ENCODE measurements around the gene GABRD. TPM values are rescaled to one million over a fixed set of nuclear protein-coding genes. Genes with fewer than 3 reads are reported as not detected.

Gene GABRD
- total RNA-seq, 1 donor from 2014 or later: 2.5 TPM

DNA sequence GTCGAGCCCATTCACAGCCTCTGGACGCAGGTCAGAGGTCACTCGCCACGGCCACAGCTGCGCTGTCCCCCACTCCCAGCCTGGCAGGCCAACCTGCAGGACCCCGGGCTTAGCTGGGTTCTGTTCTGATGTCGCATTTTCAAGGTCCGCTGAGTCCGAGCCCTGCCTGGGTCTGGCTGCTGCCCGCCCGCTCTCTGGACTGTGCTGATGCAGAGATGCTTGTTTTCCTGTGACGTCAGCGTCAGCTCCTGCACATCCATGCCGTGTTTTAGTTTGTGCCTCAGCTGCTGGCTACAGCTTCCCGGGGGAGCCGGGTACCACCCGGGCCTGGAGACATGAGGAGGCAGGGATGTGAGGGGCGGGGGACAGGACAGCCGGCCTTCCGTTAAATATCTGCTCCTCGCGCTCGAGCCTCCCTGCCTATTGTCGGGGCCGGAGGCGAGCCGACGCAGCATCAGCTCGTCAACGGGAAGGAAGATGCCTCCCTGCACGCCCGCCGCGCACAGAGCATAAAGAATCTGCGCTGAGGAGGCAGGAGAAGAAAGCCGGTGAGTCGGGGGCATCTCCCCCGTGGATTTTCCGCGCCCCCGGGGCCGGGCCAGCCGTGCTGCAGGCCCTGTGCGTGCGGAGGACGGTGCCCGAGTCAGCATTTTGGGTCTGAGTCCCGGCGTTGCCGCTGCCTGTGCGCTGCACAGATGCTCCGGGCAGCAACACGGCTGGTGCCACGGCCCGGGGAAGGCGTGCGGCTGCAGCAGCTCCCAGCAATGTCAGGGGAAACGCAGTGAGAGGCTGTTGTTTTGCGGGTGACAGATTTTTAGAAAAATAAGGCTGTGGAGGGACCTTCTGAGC lies 54.5 kb downstream of the GABRD start:
- H3K4me1 Mint-ChIP-seq (ENCODE audit: low read depth, unreplicated experiment): peaks cover 27% of the 10 kb centered on the region
- peaks cover 8% of the 10 kb centered on the region for H3K9me3 Mint-ChIP-seq (ENCODE audit: unreplicated experiment)
- H3K27me3 Mint-ChIP-seq (ENCODE audit: unreplicated experiment): peaks cover 13% of the 10 kb centered on the region
- H3K4me3 Mint-ChIP-seq (ENCODE audit: unreplicated experiment): peak overlapping the region; percentile 96
- DNase-seq: peak; percentile 90
- TF ChIP-seq, protein P1, sequence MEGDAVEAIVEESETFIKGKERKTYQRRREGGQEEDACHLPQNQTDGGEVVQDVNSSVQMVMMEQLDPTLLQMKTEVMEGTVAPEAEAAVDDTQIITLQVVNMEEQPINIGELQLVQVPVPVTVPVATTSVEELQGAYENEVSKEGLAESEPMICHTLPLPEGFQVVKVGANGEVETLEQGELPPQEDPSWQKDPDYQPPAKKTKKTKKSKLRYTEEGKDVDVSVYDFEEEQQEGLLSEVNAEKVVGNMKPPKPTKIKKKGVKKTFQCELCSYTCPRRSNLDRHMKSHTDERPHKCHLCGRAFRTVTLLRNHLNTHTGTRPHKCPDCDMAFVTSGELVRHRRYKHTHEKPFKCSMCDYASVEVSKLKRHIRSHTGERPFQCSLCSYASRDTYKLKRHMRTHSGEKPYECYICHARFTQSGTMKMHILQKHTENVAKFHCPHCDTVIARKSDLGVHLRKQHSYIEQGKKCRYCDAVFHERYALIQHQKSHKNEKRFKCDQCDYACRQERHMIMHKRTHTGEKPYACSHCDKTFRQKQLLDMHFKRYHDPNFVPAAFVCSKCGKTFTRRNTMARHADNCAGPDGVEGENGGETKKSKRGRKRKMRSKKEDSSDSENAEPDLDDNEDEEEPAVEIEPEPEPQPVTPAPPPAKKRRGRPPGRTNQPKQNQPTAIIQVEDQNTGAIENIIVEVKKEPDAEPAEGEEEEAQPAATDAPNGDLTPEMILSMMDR (IDR thresholded peaks at IDR 0.05; ENCODE audit: partially characterized antibody, unreplicated experiment): no peak
- peak overlapping the region; percentile 98 for H3K27ac Mint-ChIP-seq (ENCODE audit: unreplicated experiment)
- peaks cover 16% of the 10 kb centered on the region for H3K36me3 Mint-ChIP-seq (ENCODE audit: unreplicated experiment)

DNA sequence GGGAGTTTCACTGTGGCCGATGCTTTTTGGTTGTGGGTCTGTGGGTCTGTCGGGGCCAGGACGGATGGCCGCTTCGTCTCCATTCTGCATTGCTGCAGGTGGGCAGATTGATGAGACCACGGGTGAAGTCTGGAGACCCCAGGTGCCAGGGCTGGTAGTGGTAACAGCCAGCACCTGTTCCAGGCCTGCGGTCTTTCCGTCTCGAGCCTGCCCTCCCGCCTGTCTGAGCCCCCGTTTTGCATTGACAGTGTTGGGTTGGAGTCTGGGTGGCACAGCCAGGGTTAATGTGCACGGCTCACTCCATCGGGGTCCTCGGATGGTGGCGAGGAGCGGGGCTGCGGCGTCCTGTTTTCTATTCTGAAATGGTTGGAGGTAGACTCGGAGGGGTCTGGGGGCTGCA lies 55.3 kb downstream of the GABRD start:
- Mint-ChIP-seq H3K4me3 (ENCODE audit: unreplicated experiment) (peak overlapping the region; percentile 96), H3K36me3 (ENCODE audit: unreplicated experiment) (peaks cover 18% of the 10 kb centered on the region), H3K27ac (ENCODE audit: unreplicated experiment) (peak overlapping the region; percentile 98), H3K9me3 (ENCODE audit: unreplicated experiment) (peaks cover 8% of the 10 kb centered on the region), H3K4me1 (ENCODE audit: low read depth, unreplicated experiment) (peaks cover 27% of the 10 kb centered on the region), H3K27me3 (ENCODE audit: unreplicated experiment) (peaks cover 13% of the 10 kb centered on the region)
- TF ChIP-seq, protein P1 (IDR thresholded peaks at IDR 0.05; ENCODE audit: partially characterized antibody, unreplicated experiment): no peak
- no peak for DNase-seq

DNA sequence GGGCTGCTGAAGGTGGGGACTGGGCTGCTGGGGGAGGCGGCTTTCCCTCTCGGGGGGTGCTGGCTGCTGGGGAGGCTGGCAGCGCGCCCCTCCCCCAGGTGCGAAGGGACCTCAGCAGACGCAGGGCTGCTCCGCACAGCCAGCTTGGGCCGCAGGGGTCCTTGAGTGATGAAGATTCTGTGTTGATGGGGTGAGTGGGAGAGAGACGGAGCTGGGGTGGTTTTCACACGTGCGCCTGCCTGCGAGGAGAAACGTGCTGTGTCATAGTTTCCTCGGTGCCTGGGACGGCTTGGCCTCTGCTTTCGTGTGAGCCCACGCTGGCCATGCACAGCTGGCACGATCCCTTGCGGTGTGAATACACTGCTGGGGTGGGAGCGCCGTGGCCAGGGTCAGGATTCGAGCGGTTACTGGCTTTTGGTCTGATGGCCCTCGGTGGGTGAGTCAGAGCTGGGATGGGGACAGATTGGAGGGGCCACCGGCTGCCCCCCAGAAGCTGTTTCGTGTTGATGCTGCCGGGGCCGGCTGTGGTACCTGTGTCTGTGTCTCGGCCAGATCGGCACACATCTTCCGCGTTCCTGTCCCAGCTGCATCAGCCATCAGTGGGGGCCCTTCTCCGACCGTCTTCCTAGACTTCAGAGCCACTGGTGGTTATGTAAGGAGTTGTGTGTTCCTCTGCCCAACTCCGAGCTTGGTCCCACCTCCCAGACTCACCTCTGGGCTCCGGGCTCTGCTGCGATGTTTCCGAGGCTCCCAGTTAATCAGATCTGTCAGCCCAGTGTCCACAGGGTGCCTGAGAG lies 56.0 kb downstream of the GABRD start:
- peaks cover 22% of the 10 kb centered on the region for H3K36me3 Mint-ChIP-seq (ENCODE audit: unreplicated experiment)
- TF ChIP-seq, protein P1 (IDR thresholded peaks at IDR 0.05; ENCODE audit: partially characterized antibody, unreplicated experiment): no peak
- H3K27ac Mint-ChIP-seq (ENCODE audit: unreplicated experiment): peak overlapping the region; percentile 98
- peaks cover 13% of the 10 kb centered on the region for H3K27me3 Mint-ChIP-seq (ENCODE audit: unreplicated experiment)
- DNase-seq: no peak
- H3K4me1 Mint-ChIP-seq (ENCODE audit: low read depth, unreplicated experiment): peaks cover 27% of the 10 kb centered on the region
- peaks cover 8% of the 10 kb centered on the region for H3K9me3 Mint-ChIP-seq (ENCODE audit: unreplicated experiment)
- H3K4me3 Mint-ChIP-seq (ENCODE audit: unreplicated experiment): peak overlapping the region; percentile 96

DNA sequence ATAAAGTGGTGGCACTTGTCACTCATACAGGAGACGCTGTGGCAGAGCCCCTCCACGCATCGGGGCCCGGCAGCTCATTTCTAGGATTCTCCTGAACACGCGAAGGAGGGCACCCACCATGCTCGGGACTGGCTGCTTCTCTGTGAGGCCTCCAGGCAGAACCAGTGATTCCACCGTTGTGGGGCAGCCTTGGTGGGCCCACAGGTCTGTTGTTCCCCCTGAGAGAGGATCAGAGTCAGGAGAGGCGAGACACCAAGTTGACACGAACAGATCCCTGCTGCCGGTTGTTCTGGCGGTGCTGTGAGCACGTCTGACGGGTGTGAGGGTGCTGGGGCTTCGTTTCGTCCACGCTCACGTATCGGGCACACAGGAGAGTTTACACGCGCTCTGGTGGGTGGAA lies 57.7 kb downstream of the GABRD start:
- H3K4me1 Mint-ChIP-seq (ENCODE audit: low read depth, unreplicated experiment): peaks cover 26% of the 10 kb centered on the region
- H3K9me3 Mint-ChIP-seq (ENCODE audit: unreplicated experiment): peaks cover 7% of the 10 kb centered on the region
- TF ChIP-seq, protein P1 (IDR thresholded peaks at IDR 0.05; ENCODE audit: partially characterized antibody, unreplicated experiment): no peak
- peak overlapping the region; percentile 60 for H3K4me3 Mint-ChIP-seq (ENCODE audit: unreplicated experiment)
- peaks cover 24% of the 10 kb centered on the region for H3K36me3 Mint-ChIP-seq (ENCODE audit: unreplicated experiment)
- H3K27me3 Mint-ChIP-seq (ENCODE audit: unreplicated experiment): peaks cover 16% of the 10 kb centered on the region
- no peak for DNase-seq
- H3K27ac Mint-ChIP-seq (ENCODE audit: unreplicated experiment): peak overlapping the region; percentile 64

Data from glutamatergic neuron (in vitro differentiated cells).